CD4-positive, alpha-beta T cell treated with Interferon gamma for 1 hour (primary cell): ENCODE measurements around the gene ETV3L.

Experiments used
- DNase-seq: peaks from one replicate; pipeline ENCODE4 v3.0.0-alpha.2; 2020

The ETV3L gene

GRCh38 chr1:157099633-157100009 lies at the start of gene ETV3L:
TSS of gene ETV3L (minus strand) at chr1:157099808. CDS start at chr1:157099523, 285 bp downstream.
- DNase-seq: peak; percentile 24

GRCh38 chr1:157147906-157148700 lies 48.5 kb upstream of the ETV3L start:
- no peak for DNase-seq

- no peak for DNase-seq
Observed at GRCh38 chr1:157147037-157147436, 47.4 kb upstream of the ETV3L start.

GRCh38 chr1:157146244-157146643 lies 46.6 kb upstream of the ETV3L start:
- no peak for DNase-seq

- no peak for DNase-seq
Observed at GRCh38 chr1:157145076-157145475, 45.5 kb upstream of the ETV3L start.

GRCh38 chr1:157144509-157144908 lies 44.9 kb upstream of the ETV3L start:
- no peak for DNase-seq

GRCh38 chr1:157142765-157143423 lies 43.3 kb upstream of the ETV3L start:
- DNase-seq: no peak

GRCh38 chr1:157142201-157142600 lies 42.6 kb upstream of the ETV3L start:
- no peak for DNase-seq

GRCh38 chr1:157141212-157141855 lies 41.7 kb upstream of the ETV3L start:
- DNase-seq: no peak

- no peak for DNase-seq
Observed at GRCh38 chr1:157140063-157140588, 40.5 kb upstream of the ETV3L start.

- no peak for DNase-seq
Observed at GRCh38 chr1:157139052-157139715, 39.6 kb upstream of the ETV3L start.

- DNase-seq: peak; percentile 90
Observed at GRCh38 chr1:157138220-157139051, 38.8 kb upstream of the ETV3L start, which contains the start of gene ETV3. TSS of gene ETV3 (minus strand) at chr1:157138395. CDS start at chr1:157136352, 2,043 bp downstream.

GRCh38 chr1:157137408-157138219 lies 38.0 kb upstream of the ETV3L start:
- DNase-seq: peak; percentile 9

- no peak for DNase-seq
Observed at GRCh38 chr1:157137046-157137407, 37.4 kb upstream of the ETV3L start.

- DNase-seq: no peak
Observed at GRCh38 chr1:157136133-157136532, 36.5 kb upstream of the ETV3L start.

- no peak for DNase-seq
Observed at GRCh38 chr1:157135646-157136045, 36.0 kb upstream of the ETV3L start.

- no peak for DNase-seq
Observed at GRCh38 chr1:157135070-157135469, 35.5 kb upstream of the ETV3L start.

GRCh38 chr1:157134442-157134841 lies 34.8 kb upstream of the ETV3L start:
- no peak for DNase-seq

- no peak for DNase-seq
Observed at GRCh38 chr1:157133426-157133825, 33.8 kb upstream of the ETV3L start.

- no peak for DNase-seq
Observed at GRCh38 chr1:157132616-157133167, 33.1 kb upstream of the ETV3L start.

- DNase-seq: no peak
Observed at GRCh38 chr1:157132111-157132510, 32.5 kb upstream of the ETV3L start.
